HepG2 (cell line): ENCODE measurements around the gene WWC1. TPM values are rescaled to one million over a fixed set of nuclear protein-coding genes. Genes with fewer than 3 reads are reported as not detected.

Experiments
- DMTF1 ChIP-seq: sonication (generic); formaldehyde crosslinking; IDR thresholded peaks from 2 replicates; pipeline ENCODE4 v1.4.0; 2020; ENCODE audit warnings: mild to moderate bottlenecking, missing genetic modification reagents
- ELF4 ChIP-seq: sonication (generic); formaldehyde crosslinking; IDR thresholded peaks from 2 replicates; pipeline ENCODE4 v1.5.0; 2020; ENCODE audit warnings: missing genetic modification reagents, mild to moderate bottlenecking, moderate library complexity, borderline replicate concordance
- HNF4A ChIP-seq: sonication (generic); formaldehyde crosslinking; IDR thresholded peaks from 2 replicates; pipeline ENCODE4 v1.4.0; 2020; ENCODE audit warnings: missing genetic modification reagents
- HOMEZ ChIP-seq: IDR thresholded peaks from 2 replicates; pipeline ENCODE4 v1.6.1; 2016; ENCODE audit warnings: low read depth
- HOXA9 ChIP-seq: sonication (generic); formaldehyde crosslinking; IDR thresholded peaks from 2 replicates; pipeline ENCODE4 v1.8.1; 2022; ENCODE audit warnings: missing genetic modification reagents, mild to moderate bottlenecking, moderate library complexity, borderline replicate concordance
- HOXD1 ChIP-seq: sonication (generic); formaldehyde crosslinking; IDR thresholded peaks from 2 replicates; pipeline ENCODE4 v1.5.0; 2020; ENCODE audit warnings: missing genetic modification reagents
- JARID2 ChIP-seq: sonication (generic); formaldehyde crosslinking; IDR thresholded peaks from 2 replicates; pipeline ENCODE4 v1.8.1; 2023; ENCODE audit warnings: missing genetic modification reagents, inconsistent platforms; ENCODE audit not compliant: insufficient replicate concordance
- RBM22 ChIP-seq: fragments of 200-400 bp; formaldehyde crosslinking; optimal IDR thresholded peaks from 2 replicates; pipeline ENCODE3; 2017; ENCODE audit warnings: mild to moderate bottlenecking, low read length, moderate library complexity
- SP2 ChIP-seq: sonication (generic); formaldehyde crosslinking; IDR thresholded peaks from 2 replicates; pipeline ENCODE4 v1.5.1; 2020; ENCODE audit warnings: mild to moderate bottlenecking, missing genetic modification reagents
- XBP1 ChIP-seq: sonication (generic); formaldehyde crosslinking; IDR thresholded peaks from 2 replicates; pipeline ENCODE4 v1.5.0; 2020; ENCODE audit warnings: missing genetic modification reagents
- ZBTB4 ChIP-seq: sonication (generic); formaldehyde crosslinking; IDR thresholded peaks from 2 replicates; pipeline ENCODE4 v1.4.0; 2020; ENCODE audit warnings: missing genetic modification reagents, mild to moderate bottlenecking, borderline replicate concordance
- ZFP36L1 ChIP-seq: sonication (generic); formaldehyde crosslinking; IDR thresholded peaks from 2 replicates; pipeline ENCODE4 v1.8.0; 2022; ENCODE audit warnings: mild to moderate bottlenecking, missing genetic modification reagents, moderate library complexity
- ZHX1 ChIP-seq: sonication (generic); formaldehyde crosslinking; IDR thresholded peaks from 2 replicates; pipeline ENCODE4 v1.8.1; 2022; ENCODE audit warnings: low read depth, mild to moderate bottlenecking, missing genetic modification reagents
- ZNF124 ChIP-seq: sonication (generic); formaldehyde crosslinking; IDR thresholded peaks from 2 replicates; pipeline ENCODE4 v1.4.0; 2020; ENCODE audit warnings: missing genetic modification reagents
- ZNF607 ChIP-seq: sonication (generic); formaldehyde crosslinking; IDR thresholded peaks from 2 replicates; pipeline ENCODE4 v1.5.1; 2020; ENCODE audit warnings: missing genetic modification reagents, mild to moderate bottlenecking, borderline replicate concordance
- polyA plus RNA-seq, 8 experiments: library from polyadenylated mRNA; depleted of rRNA in 3 of 8; stranded (reverse) in 7 of 8; unstranded in 1 of 8; fragments of >200 nt; fragmentation: Illumina TruSeq in 4 of 8; extraction: Trizol in 4 of 8; gene quantifications; 2 replicates each; pipeline versions ENCODE4 v1.2.1 to v1.2.3, GENCODE V29; 2011 to 2016; ENCODE audit warnings: low read depth in 4 of 8, missing spikeins in 1 of 8, mixed read lengths in 1 of 8; ENCODE audit not compliant: insufficient read depth in 1 of 8
- total RNA-seq, 5 experiments: library from RNA; depleted of rRNA; stranded (reverse); fragments of >200 nt; fragmentation: Illumina TruSeq; extraction: Trizol; gene quantifications; 2 replicates each; pipeline ENCODE4 v1.2.3, GENCODE V29; 2016; ENCODE audit warnings: low read depth in 1 of 5
- TF ChIP-seq, protein P1 (sequence below): sonication (generic); formaldehyde crosslinking; IDR thresholded peaks from 2 replicates; pipeline ENCODE4 v1.8.0; 2022; ENCODE audit warnings: missing genetic modification reagents, mild to moderate bottlenecking, moderate library complexity, borderline replicate concordance

WWC1 gene
- total and polyA plus RNA-seq, 2 of the 13 experiments (the other 11 are each of a cell fraction or from before 2014, with no cell fraction given): 8.3 to 17.9 TPM

- TF ChIP-seq ZHX1 (CRISPR knock-in tag) (no peak), HOMEZ (CRISPR knock-in tag) (peak; percentile 69; the same call in 1 of the 2 replicates), RBM22 (no peak), DMTF1 (CRISPR knock-in tag) (no peak), ZBTB4 (no peak), ZFP36L1 (CRISPR knock-in tag) (no peak), ELF4 (CRISPR knock-in tag) (no peak), ZNF607 (CRISPR knock-in tag) (no peak), ZNF124 (CRISPR knock-in tag) (peak; percentile 55; the same call in 1 of the 2 replicates), SP2 (CRISPR knock-in tag) (no peak), JARID2 (no peak), HOXA9 (CRISPR knock-in tag) (no peak), HOXD1 (CRISPR knock-in tag) (no peak), XBP1 (CRISPR knock-in tag) (no peak), HNF4A (peak; percentile 96)
- TF ChIP-seq, protein P1, sequence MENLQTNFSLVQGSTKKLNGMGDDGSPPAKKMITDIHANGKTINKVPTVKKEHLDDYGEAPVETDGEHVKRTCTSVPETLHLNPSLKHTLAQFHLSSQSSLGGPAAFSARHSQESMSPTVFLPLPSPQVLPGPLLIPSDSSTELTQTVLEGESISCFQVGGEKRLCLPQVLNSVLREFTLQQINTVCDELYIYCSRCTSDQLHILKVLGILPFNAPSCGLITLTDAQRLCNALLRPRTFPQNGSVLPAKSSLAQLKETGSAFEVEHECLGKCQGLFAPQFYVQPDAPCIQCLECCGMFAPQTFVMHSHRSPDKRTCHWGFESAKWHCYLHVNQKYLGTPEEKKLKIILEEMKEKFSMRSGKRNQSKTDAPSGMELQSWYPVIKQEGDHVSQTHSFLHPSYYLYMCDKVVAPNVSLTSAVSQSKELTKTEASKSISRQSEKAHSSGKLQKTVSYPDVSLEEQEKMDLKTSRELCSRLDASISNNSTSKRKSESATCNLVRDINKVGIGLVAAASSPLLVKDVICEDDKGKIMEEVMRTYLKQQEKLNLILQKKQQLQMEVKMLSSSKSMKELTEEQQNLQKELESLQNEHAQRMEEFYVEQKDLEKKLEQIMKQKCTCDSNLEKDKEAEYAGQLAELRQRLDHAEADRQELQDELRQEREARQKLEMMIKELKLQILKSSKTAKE (CRISPR knock-in tag): peak; percentile 69; the same call in 1 of the 2 replicates
These were observed 70.8 kb downstream of the WWC1 start (continued) for GRCh38 chr5:168362097-168362885.
